22Rv1 (cell line): ENCODE measurements around the gene RPL19.

Experiments
- CTCF ChIP-seq: fragments of 450-650 bp; IDR thresholded peaks from 2 replicates; pipeline ENCODE4 v1.5.1; 2017; ENCODE audit warnings: mild to moderate bottlenecking
- ZFX ChIP-seq: fragments of 450-650 bp; IDR thresholded peaks from 2 replicates; pipeline ENCODE4 v1.6.1; 2017; ENCODE audit warnings: antibody characterized with exemption, borderline replicate concordance

- no peak for TF ChIP-seq CTCF
- TF ChIP-seq ZFX = no peak
These were observed 27.4 kb downstream of the RPL19 start for GRCh38 chr17:39227364-39227919.
